ENCODE results near the gene YARS1. TPM values are rescaled to one million over a fixed set of nuclear protein-coding genes. Genes with fewer than 3 reads are reported as not detected.

The YARS1 gene
- total RNA-seq, 1 donor from 2014 or later: 214 TPM

- no peak for DNase-seq
- Mint-ChIP-seq H3K4me3 (no peak overlapping the region), H3K9me3 (no peaks in the 10 kb centered on the region), H3K4me1 (peaks cover 8% of the 10 kb centered on the region), H3K36me3 (ENCODE audit: low read depth) (peaks cover 66% of the 10 kb centered on the region), H3K27ac (no peak overlapping the region), H3K27me3 (no peaks in the 10 kb centered on the region)
- intact Hi-C loops (cut with micrococcal nuclease): loop anchor here (5.0 kb wide), 1 partner anchor 35 kb away; no protein-coding TSS in a partner anchor
These were observed 14.7 kb upstream of the YARS1 start for GRCh38 chr1:32831878-32832277.

- H3K27ac Mint-ChIP-seq: peak overlapping the region; percentile 16
- no peak overlapping the region for H3K4me3 Mint-ChIP-seq
- peaks cover 8% of the 10 kb centered on the region for H3K4me1 Mint-ChIP-seq
- intact Hi-C loops (cut with micrococcal nuclease): loop anchor here (5.0 kb wide), 1 partner anchor 37 kb away; no protein-coding TSS in a partner anchor
- peaks cover 70% of the 10 kb centered on the region for H3K36me3 Mint-ChIP-seq (ENCODE audit: low read depth)
- no peak for DNase-seq
- no peaks in the 10 kb centered on the region for H3K9me3 Mint-ChIP-seq
- H3K27me3 Mint-ChIP-seq: no peaks in the 10 kb centered on the region
These were observed 13.1 kb upstream of the YARS1 start for GRCh38 chr1:32830092-32830852.

DNA sequence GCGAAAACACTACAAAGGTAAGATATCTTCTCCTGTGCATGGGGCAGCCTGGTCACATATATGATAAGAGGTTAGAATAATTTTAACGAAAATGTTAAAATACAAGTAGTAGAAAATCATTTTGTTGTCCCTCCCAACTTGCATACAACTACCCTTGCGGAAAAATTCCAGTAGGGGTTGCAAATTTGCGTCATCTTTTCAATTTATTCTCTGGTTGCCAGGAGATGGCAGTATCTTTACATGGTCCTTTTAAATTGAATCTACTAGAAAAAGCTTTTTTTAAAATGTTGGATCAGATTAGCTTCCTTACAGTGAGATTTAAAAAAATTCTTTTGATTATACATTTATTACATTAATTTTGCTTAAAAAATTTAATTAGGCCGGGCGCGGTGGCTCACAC lies 11.2 kb upstream of the YARS1 start:
- DNase-seq: no peak
- peaks cover 12% of the 10 kb centered on the region for H3K4me1 Mint-ChIP-seq
- H3K36me3 Mint-ChIP-seq (ENCODE audit: low read depth): peaks cover 69% of the 10 kb centered on the region
- H3K27ac Mint-ChIP-seq: no peak overlapping the region
- intact Hi-C loops (cut with micrococcal nuclease): no loop called here
- no peak overlapping the region for H3K4me3 Mint-ChIP-seq
- H3K9me3 Mint-ChIP-seq: no peaks in the 10 kb centered on the region
- no peaks in the 10 kb centered on the region for H3K27me3 Mint-ChIP-seq

DNA sequence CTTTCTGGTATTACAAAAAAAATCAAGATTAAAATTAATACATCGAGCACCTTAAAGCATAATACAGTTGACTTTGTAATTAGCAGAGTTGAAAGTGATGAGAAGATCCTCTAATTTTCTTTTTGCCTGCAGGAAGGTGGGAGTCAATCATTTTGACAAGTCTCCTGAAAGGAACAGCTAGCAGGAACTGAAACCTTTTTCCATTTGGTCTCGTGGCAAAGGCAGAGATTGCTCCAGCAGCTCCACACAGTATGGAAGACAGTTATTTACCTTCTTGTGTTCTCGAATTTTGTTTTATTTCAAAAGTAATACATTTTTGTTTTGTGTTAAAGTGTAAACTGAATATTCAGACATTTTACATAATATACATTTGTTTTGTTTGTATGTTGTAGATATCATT lies 8.0 kb upstream of the YARS1 start:
- DNase-seq: no peak
- Mint-ChIP-seq H3K4me3 (no peak overlapping the region), H3K36me3 (ENCODE audit: low read depth) (peaks cover 60% of the 10 kb centered on the region), H3K27me3 (no peaks in the 10 kb centered on the region), H3K27ac (no peak overlapping the region), H3K4me1 (peaks cover 12% of the 10 kb centered on the region), H3K9me3 (no peaks in the 10 kb centered on the region)
- intact Hi-C loops (cut with micrococcal nuclease): no loop called here

GRCh38 chr1:32818804-32819541 lies 1.8 kb upstream of the YARS1 start:
- Mint-ChIP-seq H3K4me1 (peaks cover 41% of the 10 kb centered on the region), H3K27me3 (no peaks in the 10 kb centered on the region)
- intact Hi-C loops (cut with micrococcal nuclease): loop anchor here (5.0 kb wide), 3 partner anchors 218 to 438 kb away; partner anchors contain the start of genes AK2 and ZNF362

GRCh38 chr1:32817815-32818786 lies 943 bp upstream of the YARS1 start:
- H3K4me1 Mint-ChIP-seq: peaks cover 45% of the 10 kb centered on the region
- H3K27me3 Mint-ChIP-seq: no peaks in the 10 kb centered on the region
- peaks cover 49% of the 10 kb centered on the region for H3K36me3 Mint-ChIP-seq (ENCODE audit: low read depth)
- peak overlapping the region; percentile 98 for H3K27ac Mint-ChIP-seq
- DNase-seq: peak; percentile 83
- H3K9me3 Mint-ChIP-seq: peaks cover 8% of the 10 kb centered on the region
- intact Hi-C loops (cut with micrococcal nuclease): loop anchor here (1.0 to 5.0 kb wide), 6 partner anchors 17 to 439 kb away; partner anchors contain the start of genes AK2, ZBTB8OS and ZNF362
- peak overlapping the region; percentile 99 for H3K4me3 Mint-ChIP-seq

More at GRCh38 chr1:32818804-32819541, 1.8 kb upstream of the YARS1 start:
- Mint-ChIP-seq H3K27ac (peak overlapping the region; percentile 98), H3K36me3 (ENCODE audit: low read depth) (peaks cover 47% of the 10 kb centered on the region), H3K9me3 (peaks cover 2% of the 10 kb centered on the region), H3K4me3 (peak overlapping the region; percentile 99)
- peak; percentile 76 for DNase-seq

- DNase-seq: no peak
- peak overlapping the region; percentile 99 for H3K4me3 Mint-ChIP-seq
- peak overlapping the region; percentile 98 for H3K27ac Mint-ChIP-seq
- peaks cover 8% of the 10 kb centered on the region for H3K9me3 Mint-ChIP-seq
- H3K27me3 Mint-ChIP-seq: no peaks in the 10 kb centered on the region
- peaks cover 55% of the 10 kb centered on the region for H3K4me1 Mint-ChIP-seq
- intact Hi-C loops (cut with micrococcal nuclease): loop anchor here (1.0 to 5.0 kb wide), 6 partner anchors 15 to 441 kb away; partner anchors contain the start of genes AK2, ZBTB8OS and ZNF362
- peaks cover 52% of the 10 kb centered on the region for H3K36me3 Mint-ChIP-seq (ENCODE audit: low read depth)
These were observed 441 bp downstream of the YARS1 start for GRCh38 chr1:32816676-32817158.

DNA sequence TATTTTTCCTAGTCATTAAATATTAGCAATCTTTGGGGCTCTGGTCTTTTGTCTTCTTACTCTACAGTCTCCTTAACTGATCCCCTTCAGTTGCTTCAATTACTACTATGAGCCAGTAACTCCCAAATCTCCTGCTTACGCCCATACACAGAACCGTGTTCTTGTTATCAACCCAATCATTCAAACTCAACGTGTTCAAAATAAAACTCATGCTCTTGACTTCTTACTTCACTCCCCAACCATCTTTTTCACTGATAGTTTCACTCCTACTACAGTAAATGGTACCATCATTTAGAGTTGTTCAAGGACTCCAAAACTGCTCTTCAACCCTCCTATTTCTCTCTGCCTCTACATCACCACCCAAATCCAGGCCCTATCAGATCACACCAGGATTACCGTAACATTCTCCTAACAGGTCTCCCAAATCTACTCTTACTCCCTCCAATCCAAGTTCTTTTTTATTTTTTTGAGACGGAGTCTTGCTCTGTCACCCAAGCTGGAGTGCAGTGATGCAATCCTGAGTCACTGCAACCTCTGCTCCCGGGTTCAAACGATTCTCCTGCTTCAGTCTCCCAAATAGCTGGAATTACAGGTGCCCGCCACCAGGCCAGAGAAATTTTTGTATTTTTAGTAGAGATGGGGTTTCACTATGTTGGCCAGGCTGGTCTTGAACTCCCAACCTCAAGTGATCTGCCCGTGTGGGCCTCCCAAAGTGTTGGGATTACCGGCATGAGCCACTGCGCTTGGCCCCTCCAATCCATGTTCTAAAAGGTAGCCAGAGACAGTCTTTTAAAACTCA lies 3.0 kb downstream of the YARS1 start:
- H3K4me1 Mint-ChIP-seq: peaks cover 56% of the 10 kb centered on the region

GRCh38 chr1:32811917-32812316 lies 5.2 kb downstream of the YARS1 start:
- no peak for DNase-seq
- H3K27me3 Mint-ChIP-seq: no peaks in the 10 kb centered on the region
- H3K27ac Mint-ChIP-seq: peak overlapping the region; percentile 7
- peaks cover 8% of the 10 kb centered on the region for H3K9me3 Mint-ChIP-seq
- H3K4me3 Mint-ChIP-seq: no peak overlapping the region
- peaks cover 53% of the 10 kb centered on the region for H3K4me1 Mint-ChIP-seq
- intact Hi-C loops (cut with micrococcal nuclease): no loop called here
- H3K36me3 Mint-ChIP-seq (ENCODE audit: low read depth): peaks cover 73% of the 10 kb centered on the region

More for the DNA sequence above, 3.0 kb downstream of the YARS1 start:
- DNase-seq: no peak
- H3K27ac Mint-ChIP-seq: peak overlapping the region; percentile 30
- H3K27me3 Mint-ChIP-seq: no peaks in the 10 kb centered on the region
- H3K9me3 Mint-ChIP-seq: peaks cover 8% of the 10 kb centered on the region
- H3K4me3 Mint-ChIP-seq: peak overlapping the region; percentile 99
- peaks cover 65% of the 10 kb centered on the region for H3K36me3 Mint-ChIP-seq (ENCODE audit: low read depth)
- intact Hi-C loops (cut with micrococcal nuclease): no loop called here

- H3K4me1 Mint-ChIP-seq: peaks cover 53% of the 10 kb centered on the region
- intact Hi-C loops (cut with micrococcal nuclease): no loop called here
- no peak overlapping the region for H3K27ac Mint-ChIP-seq
These were observed 5.9 kb downstream of the YARS1 start for GRCh38 chr1:32811265-32811664.

DNA sequence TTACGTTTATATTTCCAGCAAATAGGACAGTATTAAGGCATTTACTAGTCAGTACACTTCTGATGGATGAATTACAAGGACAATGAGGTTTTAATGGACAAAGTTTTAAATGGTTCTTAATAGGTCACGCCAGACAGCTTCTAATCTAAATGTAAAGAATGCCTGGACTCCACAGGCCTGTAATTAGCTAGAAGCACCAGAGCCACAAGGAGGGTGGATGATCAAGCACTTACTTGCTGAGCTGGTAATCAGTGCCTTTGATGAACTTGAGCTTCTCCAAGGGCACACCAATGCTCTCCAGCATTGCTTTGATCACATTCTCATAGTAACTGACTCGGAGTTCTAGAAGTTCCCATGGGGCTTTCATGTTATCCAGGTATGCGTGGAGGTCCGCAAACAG lies 6.8 kb downstream of the YARS1 start:
- no peaks in the 10 kb centered on the region for H3K27me3 Mint-ChIP-seq
- peaks cover 8% of the 10 kb centered on the region for H3K9me3 Mint-ChIP-seq
- DNase-seq: no peak
- no peak overlapping the region for H3K27ac Mint-ChIP-seq
- peaks cover 76% of the 10 kb centered on the region for H3K36me3 Mint-ChIP-seq (ENCODE audit: low read depth)
- no peak overlapping the region for H3K4me3 Mint-ChIP-seq
- intact Hi-C loops (cut with micrococcal nuclease): no loop called here
- H3K4me1 Mint-ChIP-seq: peaks cover 50% of the 10 kb centered on the region

More at GRCh38 chr1:32811265-32811664, 5.9 kb downstream of the YARS1 start:
- Mint-ChIP-seq H3K27me3 (no peaks in the 10 kb centered on the region), H3K4me3 (no peak overlapping the region), H3K36me3 (ENCODE audit: low read depth) (peaks cover 73% of the 10 kb centered on the region), H3K9me3 (peaks cover 8% of the 10 kb centered on the region)
- DNase-seq: no peak

DNA sequence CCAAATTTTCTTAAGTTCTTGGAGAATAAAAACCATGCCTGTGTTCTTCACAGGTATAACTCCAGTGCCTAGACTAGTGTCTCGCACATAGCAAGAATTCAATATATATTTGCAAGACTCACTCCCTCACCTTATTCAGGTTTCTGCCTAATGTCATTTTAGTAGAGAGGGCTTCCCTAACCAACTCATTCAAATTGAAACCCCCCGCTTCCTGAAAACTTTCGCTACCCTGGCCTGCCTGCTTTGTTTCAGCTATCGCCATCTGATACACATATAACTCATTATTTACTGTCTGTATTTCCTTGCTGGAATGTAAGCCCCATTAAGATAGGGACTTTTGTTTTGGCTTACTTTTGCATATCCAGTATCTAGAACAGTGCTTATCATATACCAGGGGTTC lies 8.6 kb downstream of the YARS1 start:
- H3K4me1 Mint-ChIP-seq: peaks cover 35% of the 10 kb centered on the region
- H3K4me3 Mint-ChIP-seq: no peak overlapping the region
- H3K36me3 Mint-ChIP-seq (ENCODE audit: low read depth): peaks cover 71% of the 10 kb centered on the region
- intact Hi-C loops (cut with micrococcal nuclease): no loop called here
- H3K9me3 Mint-ChIP-seq: peaks cover 2% of the 10 kb centered on the region
- H3K27ac Mint-ChIP-seq: peak overlapping the region; percentile 2
- H3K27me3 Mint-ChIP-seq: no peaks in the 10 kb centered on the region
- DNase-seq: no peak
